ENCODE measurements around the gene ATXN1. TPM values are rescaled to one million over a fixed set of nuclear protein-coding genes. Genes with fewer than 3 reads are reported as not detected.

Gene ATXN1
- total and polyA plus RNA-seq, 2 of the 8 experiments (the other 6 are each of a cell fraction or from before 2014, with no cell fraction given) = 1.6 to 4.0 TPM

DNA sequence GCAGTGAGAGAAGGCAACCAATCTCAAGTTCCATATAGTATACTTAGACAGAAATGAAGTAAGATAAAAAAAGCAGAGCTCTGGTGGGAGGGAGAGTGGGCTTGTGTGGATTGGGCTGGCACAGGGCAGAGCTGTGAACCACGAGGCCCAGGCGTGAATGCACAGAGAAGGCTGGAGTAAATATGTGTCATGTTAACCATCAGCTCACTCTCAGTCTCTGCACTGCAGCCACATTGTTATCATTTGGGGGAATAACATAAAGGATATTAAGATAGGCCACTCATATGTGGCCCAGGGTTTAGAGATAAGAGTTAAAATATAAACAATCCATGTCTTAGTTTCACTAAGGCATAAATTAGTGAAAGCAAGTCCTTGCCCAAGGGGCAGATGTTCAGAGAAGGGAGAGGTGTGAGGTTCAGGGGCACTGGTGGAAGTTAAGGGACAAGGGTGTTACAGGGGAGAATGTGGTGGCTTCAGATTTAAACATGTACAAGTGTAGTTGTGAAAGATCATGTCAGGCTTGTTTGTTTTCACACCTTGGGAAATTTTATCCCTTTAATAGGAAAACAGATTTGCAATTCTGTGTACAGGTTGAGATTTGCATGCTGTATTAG lies 508.5 kb downstream of the ATXN1 start (continued):
- TF ChIP-seq, protein P1, sequence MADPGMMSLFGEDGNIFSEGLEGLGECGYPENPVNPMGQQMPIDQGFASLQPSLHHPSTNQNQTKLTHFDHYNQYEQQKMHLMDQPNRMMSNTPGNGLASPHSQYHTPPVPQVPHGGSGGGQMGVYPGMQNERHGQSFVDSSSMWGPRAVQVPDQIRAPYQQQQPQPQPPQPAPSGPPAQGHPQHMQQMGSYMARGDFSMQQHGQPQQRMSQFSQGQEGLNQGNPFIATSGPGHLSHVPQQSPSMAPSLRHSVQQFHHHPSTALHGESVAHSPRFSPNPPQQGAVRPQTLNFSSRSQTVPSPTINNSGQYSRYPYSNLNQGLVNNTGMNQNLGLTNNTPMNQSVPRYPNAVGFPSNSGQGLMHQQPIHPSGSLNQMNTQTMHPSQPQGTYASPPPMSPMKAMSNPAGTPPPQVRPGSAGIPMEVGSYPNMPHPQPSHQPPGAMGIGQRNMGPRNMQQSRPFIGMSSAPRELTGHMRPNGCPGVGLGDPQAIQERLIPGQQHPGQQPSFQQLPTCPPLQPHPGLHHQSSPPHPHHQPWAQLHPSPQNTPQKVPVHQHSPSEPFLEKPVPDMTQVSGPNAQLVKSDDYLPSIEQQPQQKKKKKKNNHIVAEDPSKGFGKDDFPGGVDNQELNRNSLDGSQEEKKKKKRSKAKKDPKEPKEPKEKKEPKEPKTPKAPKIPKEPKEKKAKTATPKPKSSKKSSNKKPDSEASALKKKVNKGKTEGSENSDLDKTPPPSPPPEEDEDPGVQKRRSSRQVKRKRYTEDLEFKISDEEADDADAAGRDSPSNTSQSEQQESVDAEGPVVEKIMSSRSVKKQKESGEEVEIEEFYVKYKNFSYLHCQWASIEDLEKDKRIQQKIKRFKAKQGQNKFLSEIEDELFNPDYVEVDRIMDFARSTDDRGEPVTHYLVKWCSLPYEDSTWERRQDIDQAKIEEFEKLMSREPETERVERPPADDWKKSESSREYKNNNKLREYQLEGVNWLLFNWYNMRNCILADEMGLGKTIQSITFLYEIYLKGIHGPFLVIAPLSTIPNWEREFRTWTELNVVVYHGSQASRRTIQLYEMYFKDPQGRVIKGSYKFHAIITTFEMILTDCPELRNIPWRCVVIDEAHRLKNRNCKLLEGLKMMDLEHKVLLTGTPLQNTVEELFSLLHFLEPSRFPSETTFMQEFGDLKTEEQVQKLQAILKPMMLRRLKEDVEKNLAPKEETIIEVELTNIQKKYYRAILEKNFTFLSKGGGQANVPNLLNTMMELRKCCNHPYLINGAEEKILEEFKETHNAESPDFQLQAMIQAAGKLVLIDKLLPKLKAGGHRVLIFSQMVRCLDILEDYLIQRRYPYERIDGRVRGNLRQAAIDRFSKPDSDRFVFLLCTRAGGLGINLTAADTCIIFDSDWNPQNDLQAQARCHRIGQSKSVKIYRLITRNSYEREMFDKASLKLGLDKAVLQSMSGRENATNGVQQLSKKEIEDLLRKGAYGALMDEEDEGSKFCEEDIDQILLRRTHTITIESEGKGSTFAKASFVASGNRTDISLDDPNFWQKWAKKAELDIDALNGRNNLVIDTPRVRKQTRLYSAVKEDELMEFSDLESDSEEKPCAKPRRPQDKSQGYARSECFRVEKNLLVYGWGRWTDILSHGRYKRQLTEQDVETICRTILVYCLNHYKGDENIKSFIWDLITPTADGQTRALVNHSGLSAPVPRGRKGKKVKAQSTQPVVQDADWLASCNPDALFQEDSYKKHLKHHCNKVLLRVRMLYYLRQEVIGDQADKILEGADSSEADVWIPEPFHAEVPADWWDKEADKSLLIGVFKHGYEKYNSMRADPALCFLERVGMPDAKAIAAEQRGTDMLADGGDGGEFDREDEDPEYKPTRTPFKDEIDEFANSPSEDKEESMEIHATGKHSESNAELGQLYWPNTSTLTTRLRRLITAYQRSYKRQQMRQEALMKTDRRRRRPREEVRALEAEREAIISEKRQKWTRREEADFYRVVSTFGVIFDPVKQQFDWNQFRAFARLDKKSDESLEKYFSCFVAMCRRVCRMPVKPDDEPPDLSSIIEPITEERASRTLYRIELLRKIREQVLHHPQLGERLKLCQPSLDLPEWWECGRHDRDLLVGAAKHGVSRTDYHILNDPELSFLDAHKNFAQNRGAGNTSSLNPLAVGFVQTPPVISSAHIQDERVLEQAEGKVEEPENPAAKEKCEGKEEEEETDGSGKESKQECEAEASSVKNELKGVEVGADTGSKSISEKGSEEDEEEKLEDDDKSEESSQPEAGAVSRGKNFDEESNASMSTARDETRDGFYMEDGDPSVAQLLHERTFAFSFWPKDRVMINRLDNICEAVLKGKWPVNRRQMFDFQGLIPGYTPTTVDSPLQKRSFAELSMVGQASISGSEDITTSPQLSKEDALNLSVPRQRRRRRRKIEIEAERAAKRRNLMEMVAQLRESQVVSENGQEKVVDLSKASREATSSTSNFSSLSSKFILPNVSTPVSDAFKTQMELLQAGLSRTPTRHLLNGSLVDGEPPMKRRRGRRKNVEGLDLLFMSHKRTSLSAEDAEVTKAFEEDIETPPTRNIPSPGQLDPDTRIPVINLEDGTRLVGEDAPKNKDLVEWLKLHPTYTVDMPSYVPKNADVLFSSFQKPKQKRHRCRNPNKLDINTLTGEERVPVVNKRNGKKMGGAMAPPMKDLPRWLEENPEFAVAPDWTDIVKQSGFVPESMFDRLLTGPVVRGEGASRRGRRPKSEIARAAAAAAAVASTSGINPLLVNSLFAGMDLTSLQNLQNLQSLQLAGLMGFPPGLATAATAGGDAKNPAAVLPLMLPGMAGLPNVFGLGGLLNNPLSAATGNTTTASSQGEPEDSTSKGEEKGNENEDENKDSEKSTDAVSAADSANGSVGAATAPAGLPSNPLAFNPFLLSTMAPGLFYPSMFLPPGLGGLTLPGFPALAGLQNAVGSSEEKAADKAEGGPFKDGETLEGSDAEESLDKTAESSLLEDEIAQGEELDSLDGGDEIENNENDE (IDR thresholded peaks at IDR 0.05; ENCODE audit: insufficient replicate concordance, low read length) = no peak
- TF ChIP-seq, protein P2, sequence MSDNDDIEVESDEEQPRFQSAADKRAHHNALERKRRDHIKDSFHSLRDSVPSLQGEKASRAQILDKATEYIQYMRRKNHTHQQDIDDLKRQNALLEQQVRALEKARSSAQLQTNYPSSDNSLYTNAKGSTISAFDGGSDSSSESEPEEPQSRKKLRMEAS (IDR thresholded peaks at IDR 0.05) = no peak
- TF ChIP-seq EZH2 (IDR thresholded peaks at IDR 0.05; ENCODE audit: low read depth, low read length, severe bottlenecking) = no peak
